Endothelial cell of umbilical vein (primary cell): ENCODE measurements around the gene REPIN1.
A peak's percentile ranks its signal among the peaks of the same experiment; 100 is the strongest.

Experiments
- CTCF ChIP-seq, 2 donors: IDR thresholded peaks; 1 replicate in 1 of 2; 2 replicates in 1 of 2; pipeline ENCODE4 v1.5.1; 2011; ENCODE audit warnings: low read length in 2 of 2, mild to moderate bottlenecking in 2 of 2, moderate library complexity in 2 of 2, control low read depth in 1 of 2, inconsistent platforms in 1 of 2, low read depth in 1 of 2; ENCODE audit not compliant: insufficient read depth in 1 of 2; ENCODE audit errors: extremely low read depth in 1 of 2
- EZH2 ChIP-seq: IDR thresholded peaks from 2 replicates; pipeline ENCODE4 v1.6.1; 2012; ENCODE audit warnings: borderline replicate concordance, low read depth, mild to moderate bottlenecking, moderate library complexity, low read length, inconsistent platforms; ENCODE audit not compliant: severe bottlenecking
- FOS ChIP-seq: IDR thresholded peaks from 2 replicates; pipeline ENCODE4 v1.6.1; 2011; ENCODE audit warnings: mild to moderate bottlenecking, low read length, moderate library complexity, borderline replicate concordance; ENCODE audit not compliant: insufficient read depth
- MAX ChIP-seq: IDR thresholded peaks from 2 replicates; pipeline ENCODE4 v1.6.1; 2011; ENCODE audit not compliant: insufficient read depth, insufficient read length
- MYC ChIP-seq: IDR thresholded peaks from one replicate; pipeline ENCODE4 v1.6.1; 2011; ENCODE audit warnings: mild to moderate bottlenecking, low read depth, low read length
- POLR2A ChIP-seq: IDR thresholded peaks from 2 replicates; pipeline ENCODE4 v1.6.1; 2012; ENCODE audit warnings: low read depth, mild to moderate bottlenecking, control low read depth, low read length
- POLR2AphosphoS5 ChIP-seq: IDR thresholded peaks from 2 replicates; pipeline ENCODE4 v1.6.1; 2012; ENCODE audit warnings: low read depth, mild to moderate bottlenecking, control low read depth, low read length, moderate library complexity; ENCODE audit not compliant: insufficient read depth

- no peak for TF ChIP-seq POLR2A
- no peak for TF ChIP-seq MAX
- peak in 1 of 2 donors; percentile 14 for TF ChIP-seq CTCF (IDR thresholded peaks at IDR 0.05; ENCODE audit: extremely low read depth in 1 of 2, insufficient read depth in 1 of 2, low read depth in 1 of 2, low read length in 2 of 2)
- TF ChIP-seq POLR2AphosphoS5, result no peak
- TF ChIP-seq EZH2, result no peak
- no peak for TF ChIP-seq FOS
- no peak for TF ChIP-seq MYC
Observed at GRCh38 chr7:150378115-150378852, 9.7 kb downstream of the REPIN1 start.
